Smooth muscle cell (in vitro differentiated cells): ENCODE results near the gene CFHR1. TPM values are rescaled to one million over a fixed set of nuclear protein-coding genes. Genes with fewer than 3 reads are reported as not detected.
"Not testable (repeated sequence)": the region's sequence is repeated elsewhere in the genome, so short reads cannot be mapped to it uniquely, and the experiment has no call there.

ENCODE experiments used
- DNase-seq: peaks from one replicate; lab custom pipeline; 2025; ENCODE audit not compliant: unreplicated experiment; lab: John Stamatoyannopoulos, UW
- H2AFZ ChIP-seq: fragments of 200-600 bp; sonication (generic); 2 replicates; pipeline ENCODE4 v1.6.0; 2016; ENCODE audit warnings: antibody characterized with exemption, low read depth, mild to moderate bottlenecking
- H3F3A ChIP-seq: fragments of 200-600 bp; sonication (generic); 2 replicates; pipeline ENCODE4 v1.6.0; 2017; ENCODE audit warnings: antibody characterized with exemption, low read depth
- H3K27ac ChIP-seq: fragments of 200-600 bp; sonication (generic); 2 replicates; pipeline ENCODE4 v1.5.1; 2016; ENCODE audit warnings: low read depth, mild to moderate bottlenecking
- H3K27me3 ChIP-seq: fragments of 200-600 bp; sonication (generic); 2 replicates; pipeline ENCODE4 v1.6.1; 2016; ENCODE audit warnings: low read depth, mild to moderate bottlenecking
- H3K36me3 ChIP-seq: fragments of 200-600 bp; sonication (generic); 2 replicates; pipeline ENCODE4 v1.5.1; 2016; ENCODE audit warnings: low read depth
- H3K4me1 ChIP-seq: fragments of 200-600 bp; sonication (generic); 2 replicates; pipeline ENCODE4 v1.5.1; 2016; ENCODE audit warnings: low read depth
- H3K4me2 ChIP-seq: fragments of 200-600 bp; sonication (generic); 2 replicates; pipeline ENCODE4 v1.6.0; 2016; ENCODE audit warnings: mild to moderate bottlenecking
- H3K4me3 ChIP-seq: fragments of 200-600 bp; sonication (generic); 2 replicates; pipeline ENCODE4 v1.5.1; 2016; ENCODE audit warnings: mild to moderate bottlenecking
- H3K79me2 ChIP-seq: fragments of 200-600 bp; sonication (generic); 2 replicates; pipeline ENCODE4 v1.6.0; 2016; ENCODE audit warnings: low read depth, mild to moderate bottlenecking
- H3K9ac ChIP-seq: fragments of 200-600 bp; sonication (generic); 2 replicates; pipeline ENCODE4 v1.6.0; 2016; ENCODE audit warnings: low read depth
- H3K9me3 ChIP-seq: fragments of 200-600 bp; sonication (generic); replicated peaks from 2 replicates; pipeline ENCODE4 v1.5.1; 2016; ENCODE audit warnings: low read depth
- H4K20me1 ChIP-seq: fragments of 200-600 bp; sonication (generic); 2 replicates; pipeline ENCODE4 v1.6.0; 2016; ENCODE audit warnings: low read depth
- WGBS: methylation state at CpG from one replicate; pipeline ENCODE4 v1.1.7; 2016; ENCODE audit warnings: low lambda C conversion rate; 5-methylcytosine and 5-hydroxymethylcytosine counted together
- polyA plus RNA-seq: library from polyadenylated mRNA; unstranded; fragments of >200 nt; fragmentation: Nextera tagmentation; extraction: Ambion mirVana; gene quantifications from 2 replicates; pipeline ENCODE4 v1.2.1, GENCODE V29; 2016
- total RNA-seq: library from RNA; depleted of rRNA; stranded (reverse); fragments of >200 nt; gene quantifications from 2 replicates; pipeline ENCODE4 v1.2.3, GENCODE V29; 2014
- TF ChIP-seq, protein P1 (sequence below): fragments of 200-600 bp; sonication (generic); IDR thresholded peaks from 2 replicates; pipeline ENCODE4 v1.5.1; 2017; ENCODE audit warnings: borderline replicate concordance, mild to moderate bottlenecking, antibody characterized with exemption; ENCODE audit not compliant: insufficient read depth, poor library complexity, severe bottlenecking

Gene CFHR1
- total and polyA plus RNA-seq, 2 experiments from 2014 or later: not detected

DNA sequence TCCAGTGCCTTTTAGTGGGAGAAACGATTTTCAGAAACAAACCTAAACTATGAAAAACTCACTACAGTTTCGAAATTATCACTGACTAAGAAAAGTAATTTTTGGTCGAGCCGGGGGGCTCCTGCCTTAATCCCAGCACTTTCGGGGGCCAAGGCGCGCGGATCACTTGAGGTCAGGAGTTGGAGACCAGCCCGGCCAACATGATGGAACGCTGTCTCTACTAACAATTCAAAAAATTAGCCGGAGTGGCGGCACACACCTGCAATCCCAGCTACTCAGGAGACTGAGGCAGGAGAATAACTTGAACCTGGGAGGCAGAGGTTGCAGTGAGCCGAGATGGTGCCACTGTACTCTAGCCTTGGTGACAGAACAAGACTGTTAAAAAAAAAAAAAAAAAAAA lies 41.9 kb upstream of the CFHR1 start:
- Histone ChIP-seq H3K79me2 (no peaks in the 10 kb centered on the region), H3K36me3 (no peaks in the 10 kb centered on the region), H2AFZ (no peak overlapping the region), H3K4me1 (no peaks in the 10 kb centered on the region), H3K27ac (no peak overlapping the region), H3K9me3 (no peaks in the 10 kb centered on the region), H4K20me1 (no peaks in the 10 kb centered on the region), H3K4me3 (no peak overlapping the region), H3K27me3 (no peaks in the 10 kb centered on the region), H3K4me2 (no peak overlapping the region), H3F3A (no peaks in the 10 kb centered on the region), H3K9ac (no peak overlapping the region)
- no peak for DNase-seq
- TF ChIP-seq, protein P1, sequence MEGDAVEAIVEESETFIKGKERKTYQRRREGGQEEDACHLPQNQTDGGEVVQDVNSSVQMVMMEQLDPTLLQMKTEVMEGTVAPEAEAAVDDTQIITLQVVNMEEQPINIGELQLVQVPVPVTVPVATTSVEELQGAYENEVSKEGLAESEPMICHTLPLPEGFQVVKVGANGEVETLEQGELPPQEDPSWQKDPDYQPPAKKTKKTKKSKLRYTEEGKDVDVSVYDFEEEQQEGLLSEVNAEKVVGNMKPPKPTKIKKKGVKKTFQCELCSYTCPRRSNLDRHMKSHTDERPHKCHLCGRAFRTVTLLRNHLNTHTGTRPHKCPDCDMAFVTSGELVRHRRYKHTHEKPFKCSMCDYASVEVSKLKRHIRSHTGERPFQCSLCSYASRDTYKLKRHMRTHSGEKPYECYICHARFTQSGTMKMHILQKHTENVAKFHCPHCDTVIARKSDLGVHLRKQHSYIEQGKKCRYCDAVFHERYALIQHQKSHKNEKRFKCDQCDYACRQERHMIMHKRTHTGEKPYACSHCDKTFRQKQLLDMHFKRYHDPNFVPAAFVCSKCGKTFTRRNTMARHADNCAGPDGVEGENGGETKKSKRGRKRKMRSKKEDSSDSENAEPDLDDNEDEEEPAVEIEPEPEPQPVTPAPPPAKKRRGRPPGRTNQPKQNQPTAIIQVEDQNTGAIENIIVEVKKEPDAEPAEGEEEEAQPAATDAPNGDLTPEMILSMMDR: no peak
- 89% methylated on average over 13 of the region's 13 CpGs for WGBS

DNA sequence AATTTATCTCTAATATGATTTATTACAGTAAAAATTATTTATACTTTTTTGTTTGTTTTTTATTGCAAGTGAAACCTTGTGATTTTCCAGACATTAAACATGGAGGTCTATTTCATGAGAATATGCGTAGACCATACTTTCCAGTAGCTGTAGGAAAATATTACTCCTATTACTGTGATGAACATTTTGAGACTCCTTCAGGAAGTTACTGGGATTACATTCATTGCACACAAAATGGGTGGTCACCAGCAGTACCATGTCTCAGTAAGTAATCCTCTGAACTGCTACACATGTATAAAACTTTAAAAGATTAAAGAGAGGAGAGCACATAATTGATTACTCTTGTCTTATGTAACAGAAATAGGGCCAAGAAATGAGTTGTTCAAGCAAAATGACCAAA lies 40.4 kb upstream of the CFHR1 start:
- TF ChIP-seq, protein P1: no peak
- H3K9ac ChIP-seq: no peak overlapping the region
- H3K9me3 ChIP-seq: no peaks in the 10 kb centered on the region
- no peak overlapping the region for H2AFZ ChIP-seq
- no peak for DNase-seq
- H3F3A ChIP-seq: no peaks in the 10 kb centered on the region
- no peak overlapping the region for H3K4me2 ChIP-seq
- H3K36me3 ChIP-seq: no peaks in the 10 kb centered on the region
- WGBS: 87% methylated on average over 1 of the region's 1 CpG
- no peaks in the 10 kb centered on the region for H4K20me1 ChIP-seq
- no peaks in the 10 kb centered on the region for H3K4me1 ChIP-seq
- no peaks in the 10 kb centered on the region for H3K79me2 ChIP-seq
- H3K27ac ChIP-seq: no peak overlapping the region
- H3K27me3 ChIP-seq: no peaks in the 10 kb centered on the region
- H3K4me3 ChIP-seq: no peak overlapping the region

DNA sequence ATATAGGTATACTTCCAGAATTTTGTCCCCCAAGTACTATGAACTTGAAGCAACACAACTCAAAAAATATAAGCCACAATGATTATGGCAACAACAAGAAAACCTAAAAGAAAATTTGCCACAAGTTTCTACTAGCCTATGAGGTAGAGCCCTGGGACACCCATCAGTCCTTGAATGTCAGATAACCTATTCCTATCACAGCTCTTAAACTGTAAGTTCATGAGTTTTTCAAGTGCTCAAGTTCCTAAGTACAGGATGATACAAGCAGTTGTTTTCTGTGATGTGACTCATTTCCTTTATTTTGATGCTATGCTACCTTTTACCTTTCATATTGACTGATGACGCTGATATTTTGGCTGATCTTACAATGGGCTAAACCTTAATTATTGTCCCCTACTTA lies 28.3 kb upstream of the CFHR1 start:
- not testable (repeated sequence) for DNase-seq, H3K27me3 ChIP-seq, H4K20me1 ChIP-seq, H3K4me1 ChIP-seq, H3K4me3 ChIP-seq, H2AFZ ChIP-seq, H3K36me3 ChIP-seq, H3K79me2 ChIP-seq, H3K4me2 ChIP-seq, H3K9ac ChIP-seq, H3K27ac ChIP-seq, H3K9me3 ChIP-seq, H3F3A ChIP-seq
- 88% methylated on average over 1 of the region's 1 CpG for WGBS

DNA sequence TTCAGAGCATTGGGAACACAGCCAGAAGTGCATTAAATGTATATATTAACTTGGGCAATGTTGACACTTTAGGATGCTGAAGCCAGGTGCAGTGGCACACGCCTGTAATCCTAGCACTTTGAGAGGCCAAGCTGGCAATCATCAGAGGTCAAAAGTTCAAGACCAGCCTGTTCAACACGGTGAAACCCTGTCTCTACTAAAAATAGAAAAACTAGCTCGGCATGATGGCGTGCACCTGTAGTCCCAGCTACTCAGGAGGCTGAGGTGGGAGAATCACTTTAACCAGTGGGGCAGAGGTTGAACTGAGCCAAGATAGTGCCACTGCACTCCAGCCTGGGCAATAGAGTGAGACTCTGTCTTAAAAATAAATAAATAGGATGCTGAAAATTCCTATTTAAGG lies 25.4 kb upstream of the CFHR1 start:
- not testable (repeated sequence) for H3K4me1 ChIP-seq, H4K20me1 ChIP-seq, H2AFZ ChIP-seq, H3K9ac ChIP-seq, H3K27me3 ChIP-seq, H3K4me3 ChIP-seq, H3K36me3 ChIP-seq, H3F3A ChIP-seq, H3K4me2 ChIP-seq, H3K79me2 ChIP-seq, H3K27ac ChIP-seq, H3K9me3 ChIP-seq, DNase-seq
- WGBS: 88% methylated on average over 4 of the region's 4 CpGs

DNA sequence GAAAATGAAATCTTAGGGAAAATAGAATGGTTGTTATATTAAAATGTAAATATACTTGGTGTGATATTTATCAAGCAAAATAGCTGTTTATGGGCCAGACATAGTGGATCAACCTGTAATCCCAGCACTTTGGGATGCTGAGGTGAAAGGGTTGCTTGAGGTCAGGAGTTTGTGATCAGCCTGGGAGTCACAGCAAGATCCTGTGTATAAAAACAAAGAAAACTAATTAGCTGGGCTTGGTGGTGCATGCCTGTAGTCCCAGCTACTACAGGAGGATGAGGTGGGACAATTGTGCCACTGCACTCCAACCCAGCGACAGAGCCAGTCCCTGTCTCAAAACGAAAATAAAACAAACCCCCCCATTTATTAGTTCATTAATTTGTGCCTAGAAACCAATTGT lies 21.6 kb upstream of the CFHR1 start:
- H3K9ac ChIP-seq: no peak overlapping the region
- no peak overlapping the region for H2AFZ ChIP-seq
- H3K4me1 ChIP-seq: no peaks in the 10 kb centered on the region
- TF ChIP-seq, protein P1: no peak
- H3K79me2 ChIP-seq: no peaks in the 10 kb centered on the region
- WGBS: 58% methylated on average over 2 of the region's 2 CpGs
- no peaks in the 10 kb centered on the region for H3F3A ChIP-seq
- no peaks in the 10 kb centered on the region for H3K36me3 ChIP-seq
- H3K4me3 ChIP-seq: no peak overlapping the region
- no peaks in the 10 kb centered on the region for H4K20me1 ChIP-seq
- DNase-seq: no peak
- H3K27ac ChIP-seq: no peak overlapping the region
- no peaks in the 10 kb centered on the region for H3K9me3 ChIP-seq
- H3K27me3 ChIP-seq: no peaks in the 10 kb centered on the region
- H3K4me2 ChIP-seq: no peak overlapping the region

DNA sequence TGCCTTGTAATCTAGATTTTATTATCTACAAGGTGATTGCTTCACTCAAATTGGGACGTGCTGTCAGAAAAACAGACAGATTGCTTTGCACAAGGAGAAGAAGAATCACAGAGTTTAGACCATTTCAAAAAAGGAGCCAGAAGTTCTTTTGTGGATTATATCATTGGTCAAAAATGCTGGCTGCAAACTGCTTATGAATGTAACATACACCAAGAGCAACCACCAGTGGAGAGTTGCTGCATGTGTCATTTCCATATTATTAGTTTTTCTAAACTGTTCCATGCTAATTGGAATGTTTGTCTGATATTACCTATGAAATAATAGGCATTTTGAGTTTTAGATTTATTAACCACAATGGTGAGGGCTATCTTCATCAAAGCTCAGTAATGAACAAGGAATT lies 17.6 kb upstream of the CFHR1 start:
- H3K79me2 ChIP-seq, DNase-seq, H3F3A ChIP-seq, H3K36me3 ChIP-seq, H3K27ac ChIP-seq, H4K20me1 ChIP-seq, H3K4me2 ChIP-seq, H3K9ac ChIP-seq, H3K9me3 ChIP-seq, H3K4me1 ChIP-seq, H2AFZ ChIP-seq, H3K27me3 ChIP-seq, H3K4me3 ChIP-seq: not testable (repeated sequence)
- 80% methylated on average over 1 of the region's 1 CpG for WGBS
